ENCODE results near the gene MLANA. TPM values are rescaled to one million over a fixed set of nuclear protein-coding genes. Genes with fewer than 3 reads are reported as not detected.
A peak's percentile ranks its signal among the peaks of the same experiment; 100 is the strongest.

The MLANA gene
- total RNA-seq, 2 donors from 2014 or later, result not detected

- intact Hi-C loops (cut with DNase I), result no loop called here
- no peak for DNase-seq
- Histone ChIP-seq H3K4me3 (no peak overlapping the region), H3K4me1 (no peaks in the 10 kb centered on the region), H3K27me3 (no peaks in the 10 kb centered on the region), H3K9me3 (no peaks in the 10 kb centered on the region), H3K27ac (no peak overlapping the region), H3K36me3 (replicated peaks in 1 of 2; ENCODE audit: insufficient read depth in 1 of 2, low read depth in 2 of 2) (no peaks in the 10 kb centered on the region)
- TF ChIP-seq POLR2A (IDR thresholded peaks at IDR 0.05), result no peak
- TF ChIP-seq CTCF (IDR thresholded peaks at IDR 0.05), result no peak
- no peak for ATAC-seq
- 87 to 91% methylated on average over 5 of the region's 5 CpGs for WGBS, 2 donors
Observed at GRCh38 chr9:5897851-5898250, 7.2 kb downstream of the MLANA start.

- ATAC-seq (no peak), DNase-seq (no peak)
- intact Hi-C loops (cut with DNase I), result no loop called here
- Histone ChIP-seq H3K27ac (no peak overlapping the region), H3K4me1 (no peaks in the 10 kb centered on the region), H3K9me3 (no peaks in the 10 kb centered on the region), H3K4me3 (no peak overlapping the region), H3K27me3 (no peaks in the 10 kb centered on the region), H3K36me3 (replicated peaks in 1 of 2; ENCODE audit: insufficient read depth in 1 of 2, low read depth in 2 of 2) (no peaks in the 10 kb centered on the region)
- 81 to 89% methylated on average over 2 of the region's 2 CpGs for WGBS, 2 donors
- no peak for TF ChIP-seq CTCF (IDR thresholded peaks at IDR 0.05)
- no peak for TF ChIP-seq POLR2A (IDR thresholded peaks at IDR 0.05)
Observed at GRCh38 chr9:5899292-5899691, 8.6 kb downstream of the MLANA start.

- ATAC-seq (no peak), DNase-seq (no peak)
- intact Hi-C loops (cut with DNase I), result no loop called here
- TF ChIP-seq POLR2A (IDR thresholded peaks at IDR 0.05) (no peak), CTCF (IDR thresholded peaks at IDR 0.05) (no peak)
- Histone ChIP-seq H3K4me3 (no peak overlapping the region), H3K9me3 (no peaks in the 10 kb centered on the region), H3K27me3 (no peaks in the 10 kb centered on the region), H3K27ac (peak overlapping the region in 1 of 4 donors; percentile 10), H3K36me3 (replicated peaks in 1 of 2; ENCODE audit: insufficient read depth in 1 of 2, low read depth in 2 of 2) (no peaks in the 10 kb centered on the region), H3K4me1 (no peaks in the 10 kb centered on the region)
Observed at GRCh38 chr9:5900622-5901021, 9.9 kb downstream of the MLANA start.

DNA sequence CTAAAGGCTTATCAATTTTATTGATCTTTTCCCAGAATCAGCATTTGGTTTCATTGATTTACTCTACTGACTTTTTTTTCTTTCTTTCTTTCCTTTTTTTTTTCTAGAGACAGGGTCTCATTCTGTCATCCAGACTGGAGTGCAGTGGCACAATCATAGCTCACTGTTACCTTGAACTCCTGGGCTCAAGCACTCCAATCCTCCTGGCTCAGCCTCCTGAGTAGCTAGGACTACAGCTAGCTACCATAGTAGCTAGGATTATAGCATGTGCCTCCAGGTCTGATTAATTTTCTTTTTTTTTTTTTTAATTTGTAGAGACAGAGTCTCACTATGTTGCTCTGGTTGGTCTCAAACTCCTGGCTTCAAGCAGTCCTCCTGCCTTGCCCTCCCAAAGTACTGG, 11.7 kb downstream of the MLANA start:
- Histone ChIP-seq H3K9me3 (no peaks in the 10 kb centered on the region), H3K4me3 (no peak overlapping the region), H3K27me3 (no peaks in the 10 kb centered on the region), H3K36me3 (replicated peaks in 1 of 2; ENCODE audit: insufficient read depth in 1 of 2, low read depth in 2 of 2) (no peaks in the 10 kb centered on the region), H3K27ac (no peak overlapping the region), H3K4me1 (no peaks in the 10 kb centered on the region)
- TF ChIP-seq POLR2A (IDR thresholded peaks at IDR 0.05) (no peak), CTCF (IDR thresholded peaks at IDR 0.05) (no peak)
- DNase-seq (no peak), ATAC-seq (no peak)
- intact Hi-C loops (cut with DNase I), result no loop called here

- Histone ChIP-seq H3K4me3 (no peak overlapping the region), H3K9me3 (no peaks in the 10 kb centered on the region), H3K27me3 (no peaks in the 10 kb centered on the region), H3K36me3 (replicated peaks in 1 of 2; ENCODE audit: insufficient read depth in 1 of 2, low read depth in 2 of 2) (no peaks in the 10 kb centered on the region), H3K27ac (no peak overlapping the region), H3K4me1 (no peaks in the 10 kb centered on the region)
- TF ChIP-seq CTCF (IDR thresholded peaks at IDR 0.05) (no peak), POLR2A (IDR thresholded peaks at IDR 0.05) (no peak)
- WGBS, 2 donors, result 92 to 93% methylated on average over 3 of the region's 3 CpGs
- DNase-seq (no peak), ATAC-seq (no peak)
- intact Hi-C loops (cut with DNase I), result no loop called here
Observed at GRCh38 chr9:5908918-5909317, 18.2 kb downstream of the MLANA start.

All from body of pancreas (tissue), 4 donors.